ENCODE data around the gene UNC80.

UNC80 gene

DNA sequence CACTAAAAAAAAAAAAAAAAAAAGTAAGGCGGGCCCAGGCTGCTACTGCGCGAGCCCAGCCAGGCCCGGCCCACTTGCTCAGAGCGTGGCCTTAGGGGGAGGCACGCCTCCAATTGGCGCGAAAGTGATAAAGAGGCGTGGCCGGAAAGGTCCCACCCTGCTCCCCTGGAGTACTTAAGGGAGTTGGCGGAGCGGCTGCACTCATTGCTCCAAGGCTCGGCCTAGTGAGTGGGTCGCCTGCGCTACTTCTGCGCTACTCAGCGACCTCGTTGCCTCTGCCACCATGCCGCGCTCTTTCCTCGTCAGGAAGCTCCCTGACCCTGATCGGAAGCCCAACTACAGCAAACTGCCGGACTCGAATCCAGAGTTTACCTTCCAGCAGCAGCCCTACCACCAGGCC lies 36.9 kb downstream of the UNC80 start:
- DNase-seq = no peak

DNA sequence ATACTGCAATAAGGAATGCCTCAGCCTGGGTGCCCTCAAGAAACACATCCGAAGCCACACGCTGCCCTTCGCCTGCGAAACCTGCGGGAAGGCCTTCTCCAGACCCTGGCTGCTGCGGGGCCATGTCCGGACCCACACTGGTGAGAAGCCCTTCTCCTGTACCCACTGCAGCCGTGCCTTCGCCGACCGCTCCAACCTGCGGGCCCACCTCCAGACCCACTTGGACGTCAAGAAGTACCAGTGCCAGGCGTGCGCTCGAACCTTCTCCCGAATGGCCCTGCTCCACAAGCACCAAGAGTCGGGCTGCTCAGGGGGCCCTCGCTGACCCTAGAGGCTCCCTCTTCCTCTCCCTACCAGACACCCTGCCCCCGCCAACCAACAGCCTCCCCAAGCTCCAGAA lies 37.6 kb downstream of the UNC80 start:
- DNase-seq = no peak

DNA sequence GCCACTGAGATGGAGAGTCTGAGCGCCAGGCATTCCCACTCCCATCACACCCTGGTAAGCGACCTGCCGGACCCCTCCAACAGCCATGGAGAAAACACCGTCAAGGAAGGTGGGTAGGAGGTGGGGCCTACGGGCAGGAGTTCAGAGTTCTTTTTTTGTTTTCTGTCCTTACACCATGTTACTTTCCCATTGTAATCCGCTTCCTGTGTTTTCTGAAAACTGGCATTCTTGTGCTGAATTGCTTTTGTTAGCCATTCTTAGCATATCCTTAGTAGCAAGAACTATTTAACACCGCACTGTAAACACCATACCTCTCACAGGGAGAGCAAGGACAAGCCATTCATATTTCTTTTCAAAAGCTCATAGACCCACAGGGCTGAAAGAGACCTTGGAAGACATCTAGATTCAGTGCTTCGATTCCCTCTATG lies 46.2 kb downstream of the UNC80 start:
- no peak for DNase-seq

DNA sequence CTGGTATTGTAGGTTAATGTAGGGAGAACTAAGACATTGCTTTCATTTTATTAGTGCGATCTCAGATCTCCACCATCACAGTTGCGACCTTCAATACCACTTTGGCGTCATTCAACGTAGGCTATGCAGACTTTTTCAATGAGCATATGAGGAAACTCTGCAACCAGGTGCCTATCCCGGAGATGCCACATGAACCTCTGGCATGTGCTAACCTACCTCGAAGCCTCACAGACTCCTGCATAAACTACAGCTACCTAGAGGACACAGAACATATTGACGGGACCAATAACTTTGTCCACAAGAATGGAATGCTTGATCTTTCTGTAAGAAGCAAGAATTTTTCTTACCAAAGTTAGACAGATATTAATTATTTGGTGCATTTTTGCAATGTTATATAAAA lies 47.3 kb downstream of the UNC80 start:
- no peak for DNase-seq

DNA sequence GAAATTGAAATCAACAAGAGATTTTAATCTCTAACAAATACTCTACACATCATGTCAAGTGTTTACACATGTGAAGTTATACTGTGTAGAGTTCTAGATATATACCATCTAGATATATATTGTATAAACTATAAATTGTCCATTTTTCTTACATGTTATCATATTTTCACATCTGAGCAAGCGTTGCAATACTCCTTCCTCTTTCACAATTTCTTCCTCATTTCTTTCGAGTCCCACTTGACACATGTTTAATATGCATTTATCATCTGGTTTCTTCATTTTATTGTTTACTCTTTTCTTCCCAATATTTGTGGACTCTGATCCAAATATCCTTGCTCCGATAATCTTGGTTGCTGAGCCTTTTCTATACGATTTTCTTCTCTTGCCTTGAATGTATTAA lies 50.2 kb downstream of the UNC80 start:
- DNase-seq = no peak

DNA sequence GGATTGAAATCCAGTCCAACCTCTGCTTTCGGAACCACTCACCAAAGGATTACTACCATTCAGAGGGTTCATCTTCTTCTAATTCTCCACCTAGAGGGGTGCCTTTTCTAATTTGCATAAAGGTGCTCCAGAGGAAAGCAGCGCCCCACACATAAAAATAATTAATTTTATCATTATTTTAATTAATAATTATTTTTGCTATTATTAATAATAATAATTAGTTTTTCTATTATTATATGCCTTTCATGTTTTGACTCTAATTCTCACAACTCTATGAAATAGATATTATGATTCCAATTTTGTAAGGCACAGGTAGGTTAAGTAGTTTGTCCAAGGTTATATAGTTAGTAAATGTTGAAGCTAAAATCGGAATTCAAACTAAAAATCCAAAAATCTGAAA lies 51.9 kb downstream of the UNC80 start:
- no peak for DNase-seq

DNA sequence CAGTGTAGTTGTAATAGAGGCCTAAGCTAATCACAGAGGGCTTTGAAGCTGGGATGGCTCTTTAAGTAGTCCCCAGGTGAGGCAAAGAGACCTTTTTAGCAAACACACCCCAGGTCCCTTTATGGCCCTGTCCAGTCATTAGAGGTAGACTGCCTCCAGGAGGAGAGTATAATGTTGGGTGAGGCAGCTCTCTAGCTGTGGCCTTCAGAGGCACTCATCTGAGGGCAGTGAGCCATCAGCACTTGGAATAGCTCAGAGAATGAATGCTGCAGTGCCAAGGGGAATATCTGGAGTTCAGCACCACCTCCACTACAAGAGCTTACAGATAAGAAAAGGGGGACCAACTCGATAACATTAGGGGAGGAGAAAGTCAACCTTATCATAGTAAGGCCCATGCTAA lies 52.8 kb downstream of the UNC80 start:
- no peak for DNase-seq

DNA sequence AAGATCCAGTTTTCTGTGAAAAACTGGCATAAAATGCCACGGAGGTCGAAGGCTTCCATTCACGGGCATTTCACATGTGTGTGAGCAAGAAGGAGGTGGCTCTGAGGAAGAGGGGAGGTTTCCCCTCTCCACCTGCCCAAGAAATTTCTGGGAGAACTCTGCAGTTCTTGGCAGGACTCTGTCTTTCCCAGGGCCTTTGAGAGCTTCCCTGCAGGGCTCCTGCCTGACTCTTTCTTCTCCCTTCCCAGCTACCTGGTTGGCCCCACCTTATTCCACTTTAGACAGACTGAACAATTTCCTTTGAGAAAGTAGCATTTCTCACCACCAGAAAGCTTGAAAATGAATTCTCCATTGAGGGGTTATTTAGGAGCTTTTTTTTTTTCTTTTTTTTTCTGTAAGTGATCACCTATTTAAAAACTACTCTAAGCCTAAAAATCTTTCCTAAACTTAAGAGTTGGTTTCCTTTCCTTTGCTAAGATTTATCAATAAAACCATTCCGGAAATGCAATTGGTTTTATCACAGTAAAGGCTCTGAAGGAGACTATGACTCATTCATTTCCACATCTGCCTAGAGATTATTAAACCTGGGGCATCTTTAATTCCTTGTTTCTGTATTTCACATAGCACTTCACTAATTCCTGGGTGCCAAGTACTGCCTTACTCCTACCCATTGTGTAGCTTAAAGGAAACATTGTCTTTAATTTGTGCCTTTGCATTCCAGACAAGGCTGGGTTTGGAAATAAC lies 59.3 kb downstream of the UNC80 start:
- DNase-seq = no peak

DNA sequence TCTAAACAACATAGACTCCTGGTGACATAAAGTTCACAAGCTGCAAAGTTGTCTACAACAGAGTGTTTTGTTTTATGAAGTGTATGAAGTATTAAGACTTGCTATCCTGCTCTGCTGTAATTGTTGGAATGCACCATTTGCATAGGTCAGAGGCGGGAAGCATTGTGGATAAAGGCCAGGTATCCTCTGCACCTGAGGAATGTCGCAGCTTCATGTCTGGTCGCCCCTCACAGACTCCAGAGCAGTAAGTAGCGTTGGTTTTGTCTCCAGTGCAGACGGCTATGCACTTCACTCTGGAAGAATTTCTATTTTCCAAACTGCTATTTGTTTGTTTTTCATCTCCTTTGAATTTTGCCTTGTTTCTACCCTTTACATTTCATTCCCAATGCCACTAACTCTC lies 63.1 kb downstream of the UNC80 start:
- DNase-seq = no peak

DNA sequence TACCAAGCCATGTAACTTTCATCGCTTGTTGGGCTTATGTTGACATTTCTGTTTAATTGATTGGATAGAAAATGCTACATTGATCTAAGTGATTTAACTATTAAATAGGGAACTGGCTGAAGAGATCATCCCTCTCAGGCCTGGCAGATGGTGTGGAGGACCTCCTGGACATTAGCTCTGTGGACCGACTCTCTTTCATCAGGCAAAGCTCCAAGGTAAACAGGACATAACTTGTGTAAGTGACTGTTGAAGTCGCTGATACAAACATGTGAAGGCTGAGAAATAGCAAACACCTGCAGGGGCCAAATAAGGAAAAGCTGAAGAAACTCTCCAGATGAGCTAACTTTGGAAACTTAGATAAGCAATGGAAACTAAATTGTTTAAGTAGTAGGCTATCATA lies 68.8 kb downstream of the UNC80 start:
- no peak for DNase-seq

DNA sequence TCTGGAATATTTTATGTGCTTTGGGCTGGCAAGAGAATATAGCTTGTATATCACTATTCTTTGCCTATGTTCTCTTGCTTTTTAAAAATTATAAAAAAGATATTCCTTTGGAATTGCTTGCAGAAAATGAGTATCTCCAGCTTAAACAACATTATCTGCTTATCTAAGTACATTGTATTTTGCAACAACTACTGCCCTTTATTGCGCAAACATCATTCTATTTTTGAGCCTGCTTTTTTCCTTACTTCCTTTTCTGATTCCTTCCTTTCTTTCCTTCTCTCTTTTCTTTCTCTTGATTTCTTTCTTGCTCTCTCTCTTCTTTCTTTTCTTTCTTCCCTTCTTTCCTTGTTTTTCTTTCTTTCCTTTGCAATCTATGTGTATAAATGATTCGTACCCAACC lies 74.0 kb downstream of the UNC80 start:
- no peak for DNase-seq

DNA sequence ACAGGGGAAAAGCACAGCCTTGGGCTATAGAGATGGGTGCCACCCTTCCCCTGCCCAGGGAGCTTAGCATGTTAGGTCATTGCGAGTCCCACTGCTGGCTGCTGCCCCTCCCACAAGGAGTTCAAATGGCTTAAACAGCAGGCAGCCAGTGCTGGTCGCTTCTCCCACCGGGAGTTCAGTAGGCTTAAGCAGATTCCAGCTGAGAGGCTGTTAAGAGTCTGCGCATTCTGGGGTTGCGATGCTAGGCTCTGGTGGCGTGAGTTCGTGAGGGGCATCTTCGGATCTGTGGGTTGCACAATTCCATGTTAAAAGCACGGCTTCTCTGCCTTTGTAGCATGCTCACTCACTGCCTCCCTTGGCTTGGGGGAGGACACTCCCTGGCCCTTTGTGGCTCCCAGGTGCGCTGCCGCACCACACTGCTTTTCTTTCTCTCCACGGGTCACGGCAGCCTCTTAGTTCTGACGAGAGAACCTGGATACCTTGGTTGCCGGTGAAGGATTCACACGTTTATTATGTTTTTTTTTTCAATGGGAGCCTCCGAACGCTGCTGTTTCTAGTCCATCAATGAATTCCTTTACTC lies 93.2 kb downstream of the UNC80 start:
- DNase-seq = no peak

DNA sequence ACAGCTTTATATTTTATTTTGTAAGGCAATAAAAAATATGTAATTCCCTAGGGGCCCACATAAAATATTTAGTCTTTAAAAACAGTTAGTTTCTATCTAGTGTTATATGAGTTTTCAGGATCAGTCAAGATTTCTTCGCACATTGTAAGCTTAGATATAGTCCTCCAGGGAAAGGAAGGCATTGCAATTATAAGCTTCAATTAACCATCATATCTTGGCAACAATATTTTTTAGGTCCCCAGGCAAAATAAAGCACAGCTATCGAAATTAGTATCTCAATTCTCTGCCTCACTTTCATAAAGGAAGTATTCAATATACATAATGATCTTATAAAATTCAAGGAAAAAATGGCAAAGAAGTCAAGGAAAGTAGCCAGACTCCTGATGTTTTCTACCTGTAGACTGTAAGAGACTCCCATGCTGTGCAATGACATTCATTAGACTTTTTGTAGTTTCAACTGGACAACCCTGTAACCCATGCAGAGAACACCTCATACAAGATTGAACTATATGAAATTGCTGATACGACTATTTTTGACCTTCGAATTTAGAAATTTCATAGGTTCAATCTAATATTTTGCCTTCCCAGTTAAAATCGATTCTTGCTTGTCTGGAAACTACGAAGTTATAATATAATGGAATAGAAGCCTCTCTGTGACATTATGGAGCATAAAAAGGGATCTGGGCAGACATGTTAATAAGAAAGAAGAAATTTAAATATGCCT lies 96.8 kb downstream of the UNC80 start:
- no peak for DNase-seq

DNA sequence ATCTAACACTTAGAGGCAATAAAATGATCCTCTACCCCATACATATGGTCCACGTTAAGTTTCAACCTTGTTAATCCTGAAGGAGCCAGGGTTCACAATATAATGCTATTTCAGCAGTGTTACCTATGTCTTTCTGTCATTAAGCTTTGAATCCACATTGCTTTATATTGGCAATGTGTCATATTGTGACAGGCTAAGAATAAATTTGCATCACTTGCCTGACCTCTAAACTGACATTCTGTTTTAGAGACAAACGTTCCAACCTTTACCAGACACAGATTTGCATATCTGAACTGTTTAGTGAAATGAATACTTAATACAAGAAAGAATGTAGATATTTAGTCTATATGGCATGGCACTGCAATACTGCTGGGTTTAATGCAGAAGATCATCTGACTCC lies 98.4 kb downstream of the UNC80 start:
- no peak for DNase-seq

DNA sequence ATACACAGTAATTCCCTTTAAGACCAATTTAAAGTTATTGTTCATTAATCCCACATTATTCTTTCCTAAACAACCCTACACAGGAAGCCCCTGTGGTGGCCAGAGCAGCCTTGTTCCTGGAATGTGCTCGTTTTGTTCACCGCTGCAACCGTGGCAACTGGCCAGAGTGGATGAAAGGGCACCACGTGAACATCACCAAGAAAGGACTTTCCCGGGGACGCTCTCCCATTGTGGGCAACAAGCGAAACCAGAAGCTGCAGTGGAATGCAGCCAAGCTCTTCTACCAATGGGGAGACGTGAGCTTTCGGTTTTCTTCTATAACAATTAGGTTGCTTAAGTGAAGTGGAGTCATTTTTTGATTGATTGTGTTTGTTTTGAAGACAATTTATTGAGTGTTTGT lies 101.0 kb downstream of the UNC80 start:
- DNase-seq = no peak

DNA sequence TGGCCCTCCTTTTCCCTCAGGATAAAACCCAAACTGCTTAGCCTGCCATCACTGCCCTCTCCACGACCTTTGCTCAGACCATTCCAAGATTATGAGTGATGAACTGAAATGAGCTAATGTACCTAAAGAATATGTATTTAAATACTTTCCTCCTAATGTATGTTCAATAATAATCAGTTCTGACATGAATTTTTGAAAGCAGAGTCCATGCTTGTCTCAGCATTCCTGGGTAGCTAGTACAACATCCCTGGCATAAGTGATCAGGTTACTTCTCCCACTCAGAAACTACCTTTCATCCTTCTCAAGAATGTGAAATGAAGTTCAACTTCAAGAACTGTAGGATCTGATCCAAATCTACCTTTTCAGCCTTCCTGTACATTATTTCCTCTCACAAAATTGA lies 103.6 kb downstream of the UNC80 start:
- no peak for DNase-seq

DNA sequence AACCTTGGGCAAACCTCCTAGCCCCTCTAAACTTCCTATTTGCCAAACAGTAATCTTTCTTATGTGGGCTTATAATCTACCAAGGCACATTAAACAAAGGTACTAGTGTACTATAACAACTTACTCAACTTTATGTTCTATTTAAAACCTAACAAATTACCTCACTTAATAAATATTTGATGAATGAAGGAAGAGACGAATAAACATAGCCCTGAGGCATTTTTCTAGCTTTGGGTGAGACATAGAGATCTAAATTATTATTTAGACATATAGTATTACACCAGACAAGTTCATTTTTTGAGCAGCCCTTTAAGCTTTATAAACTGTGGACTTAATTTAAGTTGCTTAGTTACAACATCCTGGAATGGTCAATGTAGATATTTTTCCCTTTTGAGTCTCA lies 104.6 kb downstream of the UNC80 start:
- DNase-seq = no peak

DNA sequence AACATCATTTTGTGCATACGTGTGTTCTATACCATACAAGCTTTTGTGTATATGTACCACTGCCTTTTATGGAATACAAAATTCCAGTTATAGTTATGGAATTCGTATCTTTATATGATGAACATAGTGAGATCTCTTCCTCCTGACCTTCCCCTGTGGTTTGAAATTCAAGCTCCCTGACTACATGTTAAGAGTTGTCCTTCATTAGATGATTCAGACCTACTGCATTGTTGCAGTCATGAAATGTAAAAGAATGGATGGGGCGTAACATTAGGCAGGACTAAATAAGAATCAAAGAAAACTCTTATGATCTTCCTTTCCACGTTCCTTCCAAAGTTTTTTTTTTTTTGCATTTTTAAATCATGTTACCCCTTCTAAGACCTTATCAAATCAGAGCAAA lies 107.1 kb downstream of the UNC80 start:
- DNase-seq = no peak

DNA sequence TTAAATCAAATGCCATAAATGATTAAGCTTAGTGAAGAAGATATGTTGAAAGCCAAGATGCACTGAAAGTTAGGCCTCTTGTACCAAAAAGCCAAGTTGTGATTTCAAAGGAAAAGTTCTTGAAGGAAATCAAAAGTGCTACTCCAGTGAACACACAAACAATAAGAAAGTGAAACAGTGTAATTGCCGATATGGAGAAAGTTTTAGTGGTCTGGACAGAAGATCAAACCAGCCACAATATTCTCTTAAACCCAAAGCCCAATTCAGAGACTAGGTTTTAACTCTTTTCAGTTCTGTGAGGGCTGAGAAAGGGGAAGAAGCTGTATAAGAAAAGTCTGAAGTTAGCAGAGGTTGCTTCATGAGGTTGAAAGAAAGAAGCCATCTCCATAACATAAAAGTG lies 129.0 kb downstream of the UNC80 start:
- DNase-seq = no peak

DNA sequence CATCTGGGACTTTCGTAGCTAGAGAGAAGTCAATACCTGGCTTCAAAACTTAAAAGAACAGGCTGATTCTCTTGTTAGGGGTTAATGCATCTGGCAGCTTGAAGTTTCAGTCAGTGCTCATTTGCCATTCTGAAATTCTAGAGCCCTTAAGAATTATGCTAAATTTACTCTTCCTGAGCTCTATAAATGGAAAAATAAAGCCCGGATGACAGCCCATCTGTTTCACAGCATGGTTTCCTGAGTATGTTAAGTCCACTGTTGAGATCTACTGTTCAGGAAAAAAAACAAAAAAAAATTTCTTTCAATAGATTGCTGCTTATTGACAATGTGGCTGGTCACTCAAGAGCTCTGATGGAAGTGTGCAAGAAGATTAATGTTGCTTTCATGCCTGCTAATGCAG lies 129.5 kb downstream of the UNC80 start:
- DNase-seq = no peak

DNA sequence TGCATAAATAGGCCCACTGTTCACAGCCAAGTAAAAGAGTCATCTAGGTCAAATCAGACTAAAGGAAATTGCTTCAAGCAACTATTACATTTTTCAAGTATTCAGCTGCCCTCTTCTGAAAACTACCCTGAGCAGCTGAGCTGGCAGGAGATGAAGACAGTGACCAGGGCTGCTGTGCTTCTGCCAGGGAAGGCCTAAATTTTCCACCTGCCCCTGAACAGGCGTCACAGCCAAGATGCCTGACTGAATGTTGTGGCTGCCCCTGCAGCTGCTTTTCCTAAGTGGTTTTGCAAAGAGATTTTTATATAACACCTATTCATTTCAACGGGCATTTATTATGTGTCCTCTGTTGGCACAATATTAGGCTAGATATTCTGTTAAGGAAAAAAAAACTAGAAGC lies 134.1 kb downstream of the UNC80 start:
- no peak for DNase-seq

DNA sequence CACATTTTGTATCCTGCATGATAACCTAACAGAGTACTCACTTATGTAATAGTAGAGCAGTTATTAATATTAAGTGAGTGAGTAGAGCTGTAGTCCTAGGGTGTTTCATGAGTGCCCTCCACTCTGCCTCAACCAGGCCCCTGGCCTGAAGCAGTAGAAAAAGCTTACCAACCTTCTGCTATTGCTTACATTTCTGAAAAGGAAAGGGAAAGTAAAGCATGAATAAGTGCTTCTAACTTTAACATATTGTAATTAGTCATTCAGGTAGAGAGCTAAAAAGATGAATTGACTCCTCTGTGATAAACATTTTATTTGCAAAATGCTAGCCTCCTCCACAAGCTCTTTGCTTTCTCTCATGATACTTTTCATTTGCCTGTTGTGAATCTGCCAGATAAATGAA lies 136.1 kb downstream of the UNC80 start:
- no peak for DNase-seq

DNA sequence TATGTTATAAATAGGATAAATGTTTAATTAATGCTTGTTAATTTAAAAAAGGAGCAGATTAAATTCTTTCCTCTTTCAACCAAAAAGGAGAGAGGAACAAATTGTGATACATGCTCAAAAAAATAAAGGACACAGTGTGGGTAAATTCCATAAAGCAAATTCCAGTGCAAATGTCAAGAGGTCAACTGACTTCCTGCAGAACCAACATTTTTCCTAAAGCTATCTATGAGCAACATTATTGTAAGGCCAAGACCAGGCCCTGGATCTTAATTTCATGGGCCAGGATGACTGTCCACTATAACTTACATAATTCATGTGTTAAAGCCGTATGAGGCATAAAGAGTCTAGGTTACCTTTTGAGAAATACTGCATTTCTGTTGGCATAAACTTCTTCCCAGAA lies 136.9 kb downstream of the UNC80 start:
- no peak for DNase-seq

DNA sequence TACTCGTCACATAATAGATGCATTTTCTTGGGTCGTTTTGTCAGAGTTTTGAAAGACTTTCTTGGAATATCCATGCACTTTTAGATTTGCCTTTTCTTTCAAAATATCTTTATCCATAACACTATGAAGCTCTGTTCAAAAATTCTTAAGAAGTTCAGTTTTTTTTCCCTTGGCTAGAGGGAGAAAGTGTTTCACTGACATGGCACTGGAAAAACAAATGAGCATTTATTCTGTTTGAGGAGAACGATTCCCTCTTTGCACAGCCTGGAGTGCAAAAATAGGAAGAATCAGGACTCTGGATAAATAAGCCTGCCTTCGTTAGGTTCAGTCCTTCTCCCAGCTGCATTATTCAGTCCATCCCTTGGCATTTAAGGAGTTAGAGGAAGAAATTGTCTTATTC lies 139.9 kb downstream of the UNC80 start:
- no peak for DNase-seq
